Neural progenitor cell (in vitro differentiated cells): ENCODE measurements around the gene ROBO2. TPM values are rescaled to one million over a fixed set of nuclear protein-coding genes. Genes with fewer than 3 reads are reported as not detected.
A peak's percentile ranks its signal among the peaks of the same experiment; 100 is the strongest.

Experiments
- DNase-seq: peaks from one replicate; pipeline ENCODE4 v3.0.0-alpha.2; 2016; ENCODE audit warnings: low spot score
- H2AFZ ChIP-seq: fragments of 200-600 bp; sonication (generic); replicated peaks from 2 replicates; pipeline ENCODE4 v1.6.1; 2016; ENCODE audit warnings: antibody characterized with exemption
- H3F3A ChIP-seq: fragments of 200-600 bp; sonication (generic); 2 replicates; pipeline ENCODE4 v1.6.1; 2016; ENCODE audit warnings: antibody characterized with exemption, low read depth
- H3K27ac ChIP-seq: fragments of 200-600 bp; sonication (generic); 2 replicates; pipeline ENCODE4 v1.5.1; 2016; ENCODE audit warnings: mild to moderate bottlenecking
- H3K27me3 ChIP-seq: fragments of 200-600 bp; sonication (generic); 2 replicates; pipeline ENCODE4 v1.6.1; 2016; ENCODE audit warnings: mild to moderate bottlenecking, moderate library complexity
- H3K36me3 ChIP-seq: fragments of 200-600 bp; sonication (generic); 2 replicates; pipeline ENCODE4 v1.5.1; 2016
- H3K4me1 ChIP-seq: fragments of 200-600 bp; sonication (generic); 2 replicates; pipeline ENCODE4 v1.6.1; 2016; ENCODE audit warnings: mixed run types
- H3K4me2 ChIP-seq: fragments of 200-600 bp; sonication (generic); 2 replicates; pipeline ENCODE4 v1.6.1; 2016
- H3K4me3 ChIP-seq: fragments of 200-600 bp; sonication (generic); 2 replicates; pipeline ENCODE4 v1.5.1; 2016
- H3K79me2 ChIP-seq: fragments of 200-600 bp; sonication (generic); 2 replicates; pipeline ENCODE4 v1.6.1; 2016; ENCODE audit warnings: low read depth
- H3K9ac ChIP-seq: fragments of 200-600 bp; sonication (generic); 2 replicates; pipeline ENCODE4 v1.6.1; 2016
- H3K9me3 ChIP-seq: fragments of 200-600 bp; sonication (generic); 2 replicates; pipeline ENCODE4 v1.5.1; 2016; ENCODE audit warnings: low read depth
- H4K20me1 ChIP-seq: fragments of 200-600 bp; sonication (generic); 2 replicates; pipeline ENCODE4 v1.6.1; 2016; ENCODE audit warnings: low read depth
- H3K27ac Mint-ChIP-seq: 3 replicates; pipeline ENCODE4 v1.8.0; 2021; ENCODE audit warnings: mixed read lengths
- H3K27me3 Mint-ChIP-seq: 2 replicates; pipeline ENCODE4 v1.8.0; 2022; ENCODE audit warnings: low read depth, mild to moderate bottlenecking, inconsistent platforms, moderate library complexity, mixed read lengths; ENCODE audit not compliant: insufficient read depth
- H3K36me3 Mint-ChIP-seq: 3 replicates; pipeline ENCODE4 v1.8.0; 2021; ENCODE audit warnings: mixed read lengths
- H3K4me1 Mint-ChIP-seq: 3 replicates; pipeline ENCODE4 v1.8.0; 2021; ENCODE audit warnings: mixed read lengths
- H3K4me3 Mint-ChIP-seq: 3 replicates; pipeline ENCODE4 v1.8.0; 2021; ENCODE audit warnings: mild to moderate bottlenecking, moderate library complexity, mixed read lengths
- H3K9me3 Mint-ChIP-seq: 3 replicates; pipeline ENCODE4 v1.8.0; 2020; ENCODE audit warnings: mixed read lengths
- EZH2 ChIP-seq: fragments of 200-600 bp; sonication (generic); IDR thresholded peaks from 2 replicates; pipeline ENCODE4 v1.6.1; 2017; ENCODE audit warnings: antibody characterized with exemption, mild to moderate bottlenecking, moderate library complexity
- EZH2phosphoT487 ChIP-seq: fragments of 200-600 bp; sonication (generic); IDR thresholded peaks from 2 replicates; pipeline ENCODE4 v1.6.1; 2017; ENCODE audit warnings: antibody characterized with exemption
- total RNA-seq: library from RNA; depleted of rRNA; stranded (reverse); fragments of >200 nt; gene quantifications from 2 replicates; pipeline ENCODE4 v1.2.3, GENCODE V29; 2015; ENCODE audit warnings: low replicate concordance
- TF ChIP-seq, protein P1 (sequence below): fragments of 200-600 bp; sonication (generic); IDR thresholded peaks from 2 replicates; pipeline ENCODE4 v1.5.1; 2017; ENCODE audit warnings: antibody characterized with exemption, mild to moderate bottlenecking

ROBO2 gene
- total RNA-seq, 1 donor from 2014 or later = 15.0 TPM

- no peaks in the 10 kb centered on the region for H3K79me2 ChIP-seq
- Mint-ChIP-seq H3K4me1 (peaks cover 26% of the 10 kb centered on the region), H3K27ac (no peak overlapping the region), H3K27me3 (no peaks in the 10 kb centered on the region), H3K9me3 (no peaks in the 10 kb centered on the region), H3K36me3 (no peaks in the 10 kb centered on the region), H3K4me3 (no peak overlapping the region)
- H4K20me1 ChIP-seq = no peaks in the 10 kb centered on the region
- H3K9me3 ChIP-seq = no peaks in the 10 kb centered on the region
- H3K9ac ChIP-seq = no peak overlapping the region
- no peak overlapping the region for H3K4me2 ChIP-seq
- TF ChIP-seq EZH2phosphoT487 = no peak
- no peaks in the 10 kb centered on the region for H3K36me3 ChIP-seq
- no peaks in the 10 kb centered on the region for H3F3A ChIP-seq
- H3K4me1 ChIP-seq = peaks cover 16% of the 10 kb centered on the region
- H2AFZ ChIP-seq = no peak overlapping the region
- no peaks in the 10 kb centered on the region for H3K27me3 ChIP-seq
- no peak for DNase-seq
- H3K27ac ChIP-seq = no peak overlapping the region
- no peak overlapping the region for H3K4me3 ChIP-seq
Observed at GRCh38 chr3:77071364-77071763, 31.5 kb downstream of the ROBO2 start.

- Histone ChIP-seq H2AFZ (no peak overlapping the region), H4K20me1 (no peaks in the 10 kb centered on the region), H3K27ac (no peak overlapping the region), H3K79me2 (no peaks in the 10 kb centered on the region), H3K27me3 (no peaks in the 10 kb centered on the region), H3K9me3 (no peaks in the 10 kb centered on the region), H3K4me3 (no peak overlapping the region), H3K4me2 (no peak overlapping the region), H3F3A (no peaks in the 10 kb centered on the region), H3K4me1 (peaks cover 18% of the 10 kb centered on the region), H3K9ac (no peak overlapping the region), H3K36me3 (no peaks in the 10 kb centered on the region)
- no peak for DNase-seq
- Mint-ChIP-seq H3K36me3 (no peaks in the 10 kb centered on the region), H3K4me3 (no peak overlapping the region), H3K27ac (peak overlapping the region; percentile 22), H3K9me3 (no peaks in the 10 kb centered on the region), H3K27me3 (no peaks in the 10 kb centered on the region), H3K4me1 (peaks cover 26% of the 10 kb centered on the region)
- TF ChIP-seq EZH2 = no peak
- TF ChIP-seq, protein P1, sequence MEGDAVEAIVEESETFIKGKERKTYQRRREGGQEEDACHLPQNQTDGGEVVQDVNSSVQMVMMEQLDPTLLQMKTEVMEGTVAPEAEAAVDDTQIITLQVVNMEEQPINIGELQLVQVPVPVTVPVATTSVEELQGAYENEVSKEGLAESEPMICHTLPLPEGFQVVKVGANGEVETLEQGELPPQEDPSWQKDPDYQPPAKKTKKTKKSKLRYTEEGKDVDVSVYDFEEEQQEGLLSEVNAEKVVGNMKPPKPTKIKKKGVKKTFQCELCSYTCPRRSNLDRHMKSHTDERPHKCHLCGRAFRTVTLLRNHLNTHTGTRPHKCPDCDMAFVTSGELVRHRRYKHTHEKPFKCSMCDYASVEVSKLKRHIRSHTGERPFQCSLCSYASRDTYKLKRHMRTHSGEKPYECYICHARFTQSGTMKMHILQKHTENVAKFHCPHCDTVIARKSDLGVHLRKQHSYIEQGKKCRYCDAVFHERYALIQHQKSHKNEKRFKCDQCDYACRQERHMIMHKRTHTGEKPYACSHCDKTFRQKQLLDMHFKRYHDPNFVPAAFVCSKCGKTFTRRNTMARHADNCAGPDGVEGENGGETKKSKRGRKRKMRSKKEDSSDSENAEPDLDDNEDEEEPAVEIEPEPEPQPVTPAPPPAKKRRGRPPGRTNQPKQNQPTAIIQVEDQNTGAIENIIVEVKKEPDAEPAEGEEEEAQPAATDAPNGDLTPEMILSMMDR = no peak
- TF ChIP-seq EZH2phosphoT487 = no peak
Observed at GRCh38 chr3:77071809-77072208, 31.9 kb downstream of the ROBO2 start.

DNA sequence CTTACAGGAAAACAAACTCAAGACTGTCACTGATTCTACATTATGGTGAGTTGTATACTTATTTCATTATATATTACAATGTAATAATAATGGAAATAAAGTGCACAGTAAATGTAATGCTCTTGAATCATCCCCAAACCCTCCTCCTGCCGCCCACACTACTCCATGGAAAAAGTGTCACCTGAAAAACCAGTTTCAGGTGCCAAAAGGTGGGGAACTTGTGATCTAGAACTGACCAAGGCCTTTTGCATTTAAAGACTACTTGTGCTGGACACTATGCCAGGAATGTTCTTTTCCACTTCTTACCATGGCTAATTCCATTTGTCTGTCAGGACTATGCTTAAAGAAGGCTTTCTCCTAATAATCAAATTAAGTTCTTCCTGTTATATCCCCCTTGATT is 32.3 kb downstream of the ROBO2 start:
- Mint-ChIP-seq H3K27me3 (no peaks in the 10 kb centered on the region), H3K36me3 (no peaks in the 10 kb centered on the region), H3K4me1 (peaks cover 23% of the 10 kb centered on the region), H3K9me3 (no peaks in the 10 kb centered on the region), H3K4me3 (no peak overlapping the region), H3K27ac (no peak overlapping the region)
- no peaks in the 10 kb centered on the region for H3K79me2 ChIP-seq
- H3K27me3 ChIP-seq = no peaks in the 10 kb centered on the region
- no peaks in the 10 kb centered on the region for H3K9me3 ChIP-seq
- no peaks in the 10 kb centered on the region for H3K36me3 ChIP-seq
- H3F3A ChIP-seq = no peaks in the 10 kb centered on the region
- no peaks in the 10 kb centered on the region for H4K20me1 ChIP-seq
- no peak overlapping the region for H3K4me3 ChIP-seq
- no peak overlapping the region for H3K27ac ChIP-seq
- TF ChIP-seq, protein P1 = no peak
- no peak for TF ChIP-seq EZH2phosphoT487
- TF ChIP-seq EZH2 = no peak
- no peak overlapping the region for H2AFZ ChIP-seq
- no peak for DNase-seq
- H3K4me2 ChIP-seq = no peak overlapping the region
- peaks cover 19% of the 10 kb centered on the region for H3K4me1 ChIP-seq
- no peak overlapping the region for H3K9ac ChIP-seq

- peaks cover 41% of the 10 kb centered on the region for H3K4me1 ChIP-seq
- no peak overlapping the region for H3K4me3 ChIP-seq
- H4K20me1 ChIP-seq = no peaks in the 10 kb centered on the region
- H3K9ac ChIP-seq = no peak overlapping the region
- H3K4me1 Mint-ChIP-seq = peaks cover 13% of the 10 kb centered on the region
- no peaks in the 10 kb centered on the region for H3K79me2 ChIP-seq
- no peak overlapping the region for H3K27ac ChIP-seq
- no peaks in the 10 kb centered on the region for H3K9me3 ChIP-seq
- TF ChIP-seq EZH2 (no peak), EZH2phosphoT487 (no peak)
- TF ChIP-seq, protein P1 = no peak
- H3K9me3 Mint-ChIP-seq = peaks cover 4% of the 10 kb centered on the region
- DNase-seq = no peak
- no peak overlapping the region for H3K4me3 Mint-ChIP-seq
- H3K36me3 ChIP-seq = no peaks in the 10 kb centered on the region
- H3K27ac Mint-ChIP-seq = no peak overlapping the region
- H3K27me3 ChIP-seq = no peaks in the 10 kb centered on the region
- H3K27me3 Mint-ChIP-seq = no peaks in the 10 kb centered on the region
- no peak overlapping the region for H3K4me2 ChIP-seq
- H3K36me3 Mint-ChIP-seq = peaks cover 4% of the 10 kb centered on the region
- no peak overlapping the region for H2AFZ ChIP-seq
- peaks cover 21% of the 10 kb centered on the region for H3F3A ChIP-seq
Observed at GRCh38 chr3:77078279-77078678, 38.4 kb downstream of the ROBO2 start.
